ENCODE data around the gene HP1BP3.

DNA sequence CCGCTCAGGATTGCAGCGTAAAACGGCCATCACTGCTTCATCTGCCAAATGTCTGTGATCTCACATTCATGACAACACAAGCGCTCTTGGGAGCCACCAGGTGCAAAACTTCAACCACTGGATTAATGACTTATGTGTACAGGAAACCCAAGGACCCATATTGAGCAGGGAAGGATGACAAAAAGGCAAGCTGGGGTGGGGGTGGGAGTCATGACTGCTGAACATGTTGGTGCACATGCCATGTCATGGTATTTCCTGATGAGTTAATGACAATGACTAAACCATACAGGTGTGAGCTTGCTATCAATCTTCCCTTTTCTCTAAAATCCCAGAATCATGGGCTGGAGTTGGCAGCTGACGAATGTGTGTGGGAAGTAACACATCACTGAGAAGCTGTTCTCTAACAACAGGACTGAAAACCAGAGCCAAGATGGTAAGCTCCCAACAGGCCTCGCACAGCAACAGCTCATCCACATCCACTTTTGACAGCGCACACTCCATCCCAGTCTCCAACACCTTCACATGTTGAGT, 51.5 kb downstream of the HP1BP3 start:
- TF ChIP-seq, protein P1, sequence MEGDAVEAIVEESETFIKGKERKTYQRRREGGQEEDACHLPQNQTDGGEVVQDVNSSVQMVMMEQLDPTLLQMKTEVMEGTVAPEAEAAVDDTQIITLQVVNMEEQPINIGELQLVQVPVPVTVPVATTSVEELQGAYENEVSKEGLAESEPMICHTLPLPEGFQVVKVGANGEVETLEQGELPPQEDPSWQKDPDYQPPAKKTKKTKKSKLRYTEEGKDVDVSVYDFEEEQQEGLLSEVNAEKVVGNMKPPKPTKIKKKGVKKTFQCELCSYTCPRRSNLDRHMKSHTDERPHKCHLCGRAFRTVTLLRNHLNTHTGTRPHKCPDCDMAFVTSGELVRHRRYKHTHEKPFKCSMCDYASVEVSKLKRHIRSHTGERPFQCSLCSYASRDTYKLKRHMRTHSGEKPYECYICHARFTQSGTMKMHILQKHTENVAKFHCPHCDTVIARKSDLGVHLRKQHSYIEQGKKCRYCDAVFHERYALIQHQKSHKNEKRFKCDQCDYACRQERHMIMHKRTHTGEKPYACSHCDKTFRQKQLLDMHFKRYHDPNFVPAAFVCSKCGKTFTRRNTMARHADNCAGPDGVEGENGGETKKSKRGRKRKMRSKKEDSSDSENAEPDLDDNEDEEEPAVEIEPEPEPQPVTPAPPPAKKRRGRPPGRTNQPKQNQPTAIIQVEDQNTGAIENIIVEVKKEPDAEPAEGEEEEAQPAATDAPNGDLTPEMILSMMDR (IDR thresholded peaks at IDR 0.05) = no peak
- TF ChIP-seq EZH2phosphoT487 (IDR thresholded peaks at IDR 0.05) = no peak
